Body of pancreas (tissue), 4 donors: ENCODE measurements around the gene PREB. TPM values are rescaled to one million over a fixed set of nuclear protein-coding genes. Genes with fewer than 3 reads are reported as not detected.
A peak's percentile ranks its signal among the peaks of the same experiment; 100 is the strongest.
"Not testable (repeated sequence)": the region's sequence is repeated elsewhere in the genome, so short reads cannot be mapped to it uniquely, and the experiment has no call there.

Source experiments
- ATAC-seq: fragments of 150-250 bp; one replicate; pipeline ENCODE4 v1.9.1; 2016
- DNase-seq, 4 donors: peaks; one replicate each; pipeline ENCODE4 v3.0.0-alpha.2; 2019
- H3K27ac ChIP-seq, 4 donors: fragments of 200-600 bp; sonication (generic); 1 replicate in 3 of 4; 2 replicates in 1 of 4; pipeline versions ENCODE4 v1.5.1 to v1.6.1; 2016 to 2019; ENCODE audit warnings: mild to moderate bottlenecking in 1 of 4, mixed read lengths in 1 of 4, moderate library complexity in 1 of 4
- H3K27me3 ChIP-seq, 2 donors: fragments of 200-600 bp; sonication (generic); one replicate each; pipeline ENCODE4 v1.6.0; 2016; ENCODE audit warnings: mild to moderate bottlenecking in 1 of 2
- H3K36me3 ChIP-seq, 2 donors: fragments of 200-600 bp; sonication (generic); replicated peaks in 1 of 2; 2 replicates each; pipeline ENCODE4 v1.5.1; 2016; ENCODE audit warnings: low read depth in 2 of 2; ENCODE audit not compliant: insufficient read depth in 1 of 2
- H3K4me1 ChIP-seq: fragments of 200-600 bp; sonication (generic); one replicate; pipeline ENCODE4 v1.6.0; 2016
- H3K4me3 ChIP-seq, 2 donors: fragments of 200-600 bp; sonication (generic); 1 replicate in 1 of 2; 2 replicates in 1 of 2; pipeline ENCODE4 v1.5.1; 2016 to 2019
- H3K9me3 ChIP-seq, 3 donors: fragments of 200-600 bp; sonication (generic); 1 replicate in 2 of 3; 2 replicates in 1 of 3; pipeline ENCODE4 v1.5.1; 2016
- POLR2A ChIP-seq, 3 donors: fragments of 450-650 bp; IDR thresholded peaks; one replicate each; pipeline ENCODE4 v1.6.1; 2016; ENCODE audit warnings: antibody characterized with exemption in 3 of 3, mild to moderate bottlenecking in 2 of 3
- whole genome bisulfite sequencing, 2 donors: methylation state at CpG; one replicate each; pipeline ENCODE4 v1.1.5; 2017; 5-methylcytosine and 5-hydroxymethylcytosine counted together
- intact Hi-C: fragments of 100-400 bp; cut with DNase I; formaldehyde crosslinking; loops from one replicate; pipeline ENCODE4 v1.15.1; 2023
- total RNA-seq, 2 donors: library from RNA; depleted of rRNA; stranded (reverse); fragments of >200 nt; gene quantifications; one replicate each; pipeline ENCODE4 v1.1.0, GENCODE V29; 2016
- TF ChIP-seq, protein P1 (sequence below), 7 experiments: fragments of 450-650 bp in 4 of 7; fragments of 200-600 bp in 3 of 7; sonication (generic) in 3 of 7; IDR thresholded peaks; one replicate each; pipeline ENCODE4 v1.5.1; 2016 to 2019; ENCODE audit warnings: antibody characterized with exemption in 7 of 7

Gene PREB
- total RNA-seq, 2 donors from 2014 or later: 56.3 to 103 TPM

- DNase-seq (no peak), ATAC-seq (no peak)
- peaks cover 0 to 18% of the 10 kb centered on the region in 2 donors for H3K27me3 ChIP-seq
- TF ChIP-seq POLR2A (IDR thresholded peaks at IDR 0.05): no peak
- TF ChIP-seq, protein P1, sequence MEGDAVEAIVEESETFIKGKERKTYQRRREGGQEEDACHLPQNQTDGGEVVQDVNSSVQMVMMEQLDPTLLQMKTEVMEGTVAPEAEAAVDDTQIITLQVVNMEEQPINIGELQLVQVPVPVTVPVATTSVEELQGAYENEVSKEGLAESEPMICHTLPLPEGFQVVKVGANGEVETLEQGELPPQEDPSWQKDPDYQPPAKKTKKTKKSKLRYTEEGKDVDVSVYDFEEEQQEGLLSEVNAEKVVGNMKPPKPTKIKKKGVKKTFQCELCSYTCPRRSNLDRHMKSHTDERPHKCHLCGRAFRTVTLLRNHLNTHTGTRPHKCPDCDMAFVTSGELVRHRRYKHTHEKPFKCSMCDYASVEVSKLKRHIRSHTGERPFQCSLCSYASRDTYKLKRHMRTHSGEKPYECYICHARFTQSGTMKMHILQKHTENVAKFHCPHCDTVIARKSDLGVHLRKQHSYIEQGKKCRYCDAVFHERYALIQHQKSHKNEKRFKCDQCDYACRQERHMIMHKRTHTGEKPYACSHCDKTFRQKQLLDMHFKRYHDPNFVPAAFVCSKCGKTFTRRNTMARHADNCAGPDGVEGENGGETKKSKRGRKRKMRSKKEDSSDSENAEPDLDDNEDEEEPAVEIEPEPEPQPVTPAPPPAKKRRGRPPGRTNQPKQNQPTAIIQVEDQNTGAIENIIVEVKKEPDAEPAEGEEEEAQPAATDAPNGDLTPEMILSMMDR (IDR thresholded peaks at IDR 0.05): no peak
- WGBS, 2 donors: 71 to 81% methylated on average over 3 of the region's 3 CpGs
- no peak overlapping the region for H3K27ac ChIP-seq
- no peaks in the 10 kb centered on the region for H3K4me1 ChIP-seq
- no peak overlapping the region for H3K4me3 ChIP-seq
- intact Hi-C loops: no loop called here
- H3K9me3 ChIP-seq: no peaks in the 10 kb centered on the region
- no peaks in the 10 kb centered on the region for H3K36me3 ChIP-seq
These were observed 44.0 kb upstream of the PREB start for GRCh38 chr2:27178469-27178868.

- no peaks in the 10 kb centered on the region for H3K36me3 ChIP-seq
- no peaks in the 10 kb centered on the region for H3K4me1 ChIP-seq
- no peak overlapping the region for H3K27ac ChIP-seq
- WGBS, 2 donors: 55% methylated on average over 15 of the region's 15 CpGs
- H3K27me3 ChIP-seq: peaks cover 0 to 18% of the 10 kb centered on the region in 2 donors
- H3K4me3 ChIP-seq: no peak overlapping the region
- DNase-seq (no peak), ATAC-seq (no peak)
- intact Hi-C loops: no loop called here
- TF ChIP-seq, protein P1 (IDR thresholded peaks at IDR 0.05): no peak
- no peak for TF ChIP-seq POLR2A (IDR thresholded peaks at IDR 0.05)
- H3K9me3 ChIP-seq: no peaks in the 10 kb centered on the region
These were observed 43.3 kb upstream of the PREB start for GRCh38 chr2:27177441-27178351.

GRCh38 chr2:27175781-27176180, 41.3 kb upstream of the PREB start:
- ATAC-seq, intact Hi-C loops: not testable (repeated sequence)
- 73 to 88% methylated on average over 2 to 4 of the region's 4 CpGs for WGBS, 2 donors

DNA sequence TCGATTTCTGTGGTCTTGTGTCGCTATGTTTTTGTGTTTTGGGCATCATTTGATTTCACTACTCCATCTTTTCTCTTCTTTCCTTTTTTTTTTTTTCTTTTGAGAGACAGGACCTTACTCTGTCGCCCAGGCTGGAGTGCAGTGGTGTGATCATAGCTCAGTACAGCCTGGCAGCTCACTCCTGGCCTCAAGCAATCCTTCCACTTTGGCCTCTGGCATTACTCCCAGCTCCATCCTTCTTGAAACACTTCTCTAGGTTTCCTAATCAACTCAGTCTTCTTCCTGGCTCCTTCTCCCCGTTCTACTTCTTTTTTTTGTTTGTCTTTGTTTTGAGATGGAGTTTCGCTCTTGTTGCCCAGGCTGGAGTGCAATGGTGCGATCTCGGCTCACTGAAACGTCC, 40.9 kb upstream of the PREB start:
- TF ChIP-seq, protein P1 (IDR thresholded peaks at IDR 0.05): no peak
- TF ChIP-seq POLR2A (IDR thresholded peaks at IDR 0.05): no peak
- Histone ChIP-seq H3K4me1 (peaks cover 5% of the 10 kb centered on the region), H3K27ac (no peak overlapping the region), H3K4me3 (no peak overlapping the region), H3K9me3 (no peaks in the 10 kb centered on the region), H3K36me3 (no peaks in the 10 kb centered on the region), H3K27me3 (peaks cover 0 to 18% of the 10 kb centered on the region in 2 donors)
- WGBS, 2 donors: 57 to 61% methylated on average over 8 of the region's 8 CpGs
- ATAC-seq (no peak), DNase-seq (peak in 1 of 4 donors; percentile 9)
- intact Hi-C loops: no loop called here

More at GRCh38 chr2:27175781-27176180, 41.3 kb upstream of the PREB start:
- H3K9me3 ChIP-seq, H3K4me1 ChIP-seq, DNase-seq, H3K27ac ChIP-seq, H3K4me3 ChIP-seq, H3K36me3 ChIP-seq: not testable (repeated sequence)
- H3K27me3 ChIP-seq: peaks cover 0 to 18% of the 10 kb centered on the region in 2 donors

DNA sequence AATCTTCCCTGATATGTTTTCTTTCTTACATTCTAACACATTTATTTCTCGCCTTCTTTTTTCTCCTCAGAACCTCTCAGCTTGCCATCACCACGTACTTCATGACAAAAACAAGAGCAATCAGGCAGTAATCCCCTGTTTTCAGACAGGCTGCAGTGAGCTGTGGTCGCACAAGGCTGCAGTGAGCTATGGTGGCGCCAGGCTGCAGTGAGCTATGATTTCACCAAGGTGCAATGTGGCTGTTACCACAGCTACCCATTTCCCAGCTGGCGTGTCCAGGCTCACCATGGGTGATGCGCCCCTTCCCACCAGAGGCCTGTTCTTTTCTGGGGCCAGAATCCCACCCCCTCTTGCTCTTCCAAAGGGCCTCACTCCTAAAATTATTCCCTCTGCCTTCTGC, 40.2 kb upstream of the PREB start:
- Histone ChIP-seq H3K4me3 (no peak overlapping the region), H3K27me3 (peaks cover 0 to 18% of the 10 kb centered on the region in 2 donors), H3K4me1 (peaks cover 10% of the 10 kb centered on the region), H3K9me3 (no peaks in the 10 kb centered on the region), H3K36me3 (no peaks in the 10 kb centered on the region), H3K27ac (no peak overlapping the region)
- ATAC-seq (no peak), DNase-seq (no peak)
- intact Hi-C loops: no loop called here
- WGBS, 2 donors: 67 to 71% methylated on average over 6 of the region's 6 CpGs
- TF ChIP-seq, protein P1 (IDR thresholded peaks at IDR 0.05): no peak
- no peak for TF ChIP-seq POLR2A (IDR thresholded peaks at IDR 0.05)
